HS-5 (cell line): ENCODE measurements around the gene UBE3A.
"Not testable (repeated sequence)": the region's sequence is repeated elsewhere in the genome, so short reads cannot be mapped to it uniquely, and the experiment has no call there.

ENCODE experiments used
- DNase-seq: peaks from one replicate; pipeline ENCODE4 v3.0.0-alpha.2; 2012; ENCODE audit warnings: low read depth

Gene UBE3A

DNA sequence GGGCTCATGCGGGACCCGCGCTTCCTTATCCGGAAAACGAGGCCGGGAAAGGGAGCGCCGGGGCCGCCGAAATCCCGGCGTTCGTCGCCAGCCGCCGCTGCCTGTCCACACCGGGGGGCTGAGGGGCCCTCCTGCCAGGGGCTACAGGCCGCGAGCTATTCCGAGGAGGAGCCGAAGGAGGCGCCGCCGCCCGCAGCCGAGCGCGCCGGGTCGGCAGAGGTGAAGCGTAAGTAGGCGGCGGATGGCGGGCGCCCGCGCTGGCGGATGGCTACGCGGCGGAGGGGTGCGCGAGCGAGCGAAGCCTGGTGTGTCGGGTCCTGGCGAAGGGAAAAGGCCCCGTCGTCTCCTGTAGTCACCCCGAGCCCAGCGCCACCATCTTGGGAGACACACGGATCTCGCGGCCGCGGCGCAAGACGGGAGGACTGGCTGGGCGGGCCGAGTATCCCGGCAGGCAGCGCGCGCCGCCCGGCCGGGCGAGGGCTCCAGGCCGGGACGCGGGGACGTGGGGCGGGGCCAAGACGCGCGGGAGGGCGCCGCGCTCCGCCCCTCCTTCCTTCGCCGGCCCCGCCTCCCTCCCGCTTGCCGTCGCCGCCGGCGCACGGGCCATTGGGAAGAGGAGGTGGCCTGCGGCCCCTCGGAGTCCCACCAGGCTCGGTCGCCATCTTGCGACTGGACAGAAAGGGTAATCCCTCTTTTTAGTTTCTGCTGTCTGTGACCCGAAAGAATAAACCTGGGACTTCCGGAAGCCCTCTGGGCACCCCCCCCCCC lies at the start of gene UBE3A:
TSS of gene UBE3A (minus strand) at position 424 of the 768 bp plus-strand sequence. CDS start 29,917 bp downstream, outside the sequence.
- DNase-seq, result peak; percentile 58

DNA sequence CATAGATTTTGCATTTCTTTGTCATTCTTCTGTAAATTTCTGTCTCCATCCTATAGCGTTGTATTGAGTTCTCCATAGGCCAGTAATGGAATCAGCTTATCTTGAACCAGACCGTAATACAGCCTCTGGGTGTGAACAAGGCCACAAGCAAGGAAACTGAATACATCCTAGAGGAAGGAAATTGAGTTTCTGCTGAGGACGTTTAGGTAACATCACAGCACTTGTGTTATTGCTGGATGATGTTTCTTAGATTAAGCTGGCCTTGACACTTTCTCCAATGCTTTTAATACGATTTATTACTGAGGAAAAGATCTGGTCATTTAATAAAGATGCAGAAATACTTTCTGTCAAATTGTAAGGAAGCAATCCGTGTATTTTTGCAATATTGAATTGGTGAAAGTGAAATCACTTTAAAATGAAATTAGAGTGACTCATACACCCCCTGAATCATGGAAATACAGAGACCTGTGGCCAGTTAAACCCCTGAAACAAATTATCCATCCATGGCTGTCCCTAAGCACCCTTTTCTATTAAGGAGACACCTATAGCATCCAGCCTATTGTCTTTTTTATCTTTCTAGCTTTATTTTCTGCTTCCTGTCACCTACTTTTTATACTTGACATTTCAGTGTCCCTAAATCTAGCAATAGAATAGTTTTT lies 48.5 kb upstream of the UBE3A start:
- DNase-seq, result no peak

DNA sequence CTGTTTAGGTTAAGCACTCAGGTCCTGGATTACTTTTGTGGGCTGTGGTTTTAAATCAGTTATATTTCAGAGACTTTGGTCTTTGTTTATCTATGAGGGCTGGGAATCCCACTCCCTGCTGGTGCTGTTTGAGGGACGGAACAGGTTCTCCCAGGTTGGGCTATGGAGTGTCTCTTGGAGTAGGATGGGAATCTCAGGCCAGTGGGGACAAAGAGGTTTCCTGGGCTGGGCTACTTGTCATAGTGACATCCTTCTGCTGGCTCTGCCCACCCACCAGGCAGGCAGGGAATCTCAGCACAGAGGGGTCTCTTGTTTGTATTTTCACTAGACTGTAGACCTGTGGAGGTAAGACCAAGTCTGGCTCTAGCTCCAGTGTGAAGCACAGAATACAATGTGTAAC lies 47.2 kb upstream of the UBE3A start:
- no peak for DNase-seq

DNA sequence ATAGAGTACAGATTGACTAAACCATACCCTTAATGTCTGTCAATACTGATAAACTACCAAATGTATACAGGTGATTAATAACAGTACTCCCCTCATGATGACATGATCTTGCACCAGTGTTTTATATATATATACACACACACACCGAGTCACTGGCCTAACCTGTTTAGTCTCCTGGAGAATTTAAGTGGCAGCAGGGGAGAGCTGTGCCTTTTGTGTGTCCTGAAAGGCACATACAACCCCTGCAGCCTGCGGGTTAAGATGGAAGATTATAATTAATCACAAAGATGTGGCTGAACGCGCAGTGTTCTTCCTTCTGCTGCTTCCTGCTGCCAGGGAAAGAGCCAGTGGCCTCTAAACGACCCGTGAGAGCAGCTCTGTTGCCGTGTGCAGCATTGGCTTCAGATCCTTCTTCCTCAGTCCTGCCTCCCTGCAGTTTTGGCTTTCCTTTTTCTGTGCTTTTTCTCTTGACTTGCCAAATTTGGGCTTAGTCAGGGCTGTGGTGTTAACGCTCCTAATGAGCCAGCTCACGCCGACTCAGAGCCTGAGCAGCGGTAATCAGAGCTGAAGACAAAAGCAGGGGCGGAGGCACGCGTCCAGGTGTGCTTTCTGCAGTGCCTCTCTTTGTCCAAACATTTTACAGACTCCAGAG lies 42.5 kb upstream of the UBE3A start:
- no peak for DNase-seq

DNA sequence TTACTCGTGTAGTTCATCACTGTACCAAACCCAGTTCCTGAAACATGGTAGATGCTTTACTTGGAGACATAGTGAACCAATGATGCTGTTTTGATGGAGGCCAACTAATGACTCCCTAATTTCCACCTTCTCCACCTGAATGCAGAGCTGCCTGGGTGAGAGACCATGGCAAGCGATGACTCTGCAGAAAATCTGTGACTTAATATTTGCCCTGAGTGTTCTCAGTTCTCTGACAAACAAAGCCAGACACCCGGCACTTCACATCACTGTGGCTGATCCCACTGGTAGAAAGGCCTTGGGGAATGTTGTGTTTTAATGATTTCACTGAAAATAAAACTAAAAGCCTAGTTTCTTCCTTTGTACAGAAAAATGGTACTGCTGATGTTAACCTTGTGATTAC lies 39.5 kb upstream of the UBE3A start:
- no peak for DNase-seq

DNA sequence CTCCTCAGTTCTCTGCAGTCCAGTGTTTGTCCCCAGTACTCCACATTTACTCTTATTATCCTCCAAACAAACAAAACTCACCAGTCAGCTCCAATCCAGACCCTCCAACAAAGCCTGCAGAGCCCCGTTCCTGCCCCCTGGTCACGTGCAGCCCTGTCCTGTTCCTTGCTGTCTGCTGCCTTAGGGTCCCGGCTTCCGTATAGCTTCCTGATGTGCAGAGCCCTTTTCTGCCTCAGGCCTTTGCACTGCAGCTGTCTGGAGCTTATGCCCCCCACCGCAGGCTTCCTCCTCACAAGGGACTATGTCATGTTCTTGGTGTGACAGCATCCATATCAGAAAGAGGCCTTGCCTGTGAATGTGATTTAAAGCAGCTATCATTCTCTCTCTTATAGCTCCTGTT lies 39.0 kb upstream of the UBE3A start:
- no peak for DNase-seq

DNA sequence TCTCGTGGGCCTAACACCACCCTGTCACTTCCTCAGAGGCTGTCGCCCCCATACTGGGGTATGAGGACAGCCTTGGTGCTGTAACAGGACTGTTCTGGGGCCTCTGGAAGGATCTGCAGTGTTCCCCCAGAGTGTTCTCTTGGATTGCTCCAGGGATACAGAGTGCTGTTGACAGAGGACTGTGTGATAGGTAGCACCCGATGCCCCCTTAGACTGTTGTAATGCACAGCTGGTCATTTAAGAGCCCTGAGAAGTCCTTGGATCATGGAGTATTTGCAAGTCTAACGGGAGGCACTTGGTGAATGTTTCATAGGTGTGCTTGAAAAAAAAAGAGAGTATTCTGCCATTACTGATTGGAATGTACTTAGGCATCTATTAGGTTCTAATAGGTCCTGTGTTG lies 35.4 kb upstream of the UBE3A start:
- no peak for DNase-seq

DNA sequence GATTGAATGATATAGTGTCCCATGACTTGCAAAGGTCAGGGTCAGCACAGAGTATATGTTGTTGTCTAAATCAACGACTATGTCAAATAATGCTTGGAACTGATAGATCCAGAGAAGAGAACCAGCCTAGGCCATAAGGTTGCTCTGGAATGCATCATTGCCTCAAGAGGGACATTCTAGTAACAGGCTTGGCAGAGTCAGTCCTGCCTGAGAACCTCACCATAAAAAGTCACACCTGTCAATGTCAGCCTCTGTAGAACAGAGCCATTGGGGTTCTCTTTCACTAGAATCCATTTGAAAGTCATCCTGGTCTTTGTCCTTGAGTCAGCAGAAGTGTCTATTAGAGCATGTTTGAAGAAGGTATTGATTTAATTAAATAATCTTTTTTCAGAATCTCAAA lies 31.4 kb upstream of the UBE3A start:
- no peak for DNase-seq

DNA sequence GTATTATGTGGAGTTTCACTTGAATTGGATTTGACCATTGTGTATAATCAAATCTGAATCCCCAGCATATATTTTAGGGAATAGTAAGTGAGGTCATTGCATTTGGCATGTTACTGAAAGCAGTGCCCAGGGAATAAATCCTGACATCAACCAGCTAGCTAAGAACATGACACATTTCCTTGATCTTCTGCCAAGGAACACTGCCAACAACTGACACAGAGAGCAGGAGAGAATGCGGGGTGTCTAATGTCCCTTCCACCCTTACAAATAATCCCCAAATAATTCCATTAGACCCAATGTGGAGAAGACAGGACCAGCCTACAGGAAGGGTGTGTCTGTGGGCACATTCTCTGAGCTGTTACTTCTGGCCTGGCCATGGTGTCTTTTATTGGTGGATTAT lies 30.6 kb upstream of the UBE3A start:
- DNase-seq, result no peak

DNA sequence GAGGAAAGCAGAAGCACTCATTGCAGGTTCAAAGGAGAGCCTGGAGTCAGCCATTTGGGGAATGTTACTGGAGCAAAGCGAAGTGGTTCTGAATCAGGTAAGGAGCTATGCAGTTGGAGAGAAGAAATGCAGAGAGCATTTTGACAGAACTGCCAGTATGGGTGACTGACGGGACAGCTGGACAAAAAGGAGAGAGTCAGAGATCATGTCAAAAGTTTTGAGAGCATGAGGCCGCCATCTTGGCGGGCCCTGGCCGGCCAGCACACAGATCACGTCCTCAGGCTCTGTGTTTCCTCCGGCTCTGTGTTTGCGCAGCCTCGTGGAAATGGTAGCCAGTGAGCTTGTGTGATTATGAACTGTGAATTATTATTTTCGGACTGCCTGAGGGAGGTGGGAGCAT lies 29.8 kb upstream of the UBE3A start:
- DNase-seq, result no peak

DNA sequence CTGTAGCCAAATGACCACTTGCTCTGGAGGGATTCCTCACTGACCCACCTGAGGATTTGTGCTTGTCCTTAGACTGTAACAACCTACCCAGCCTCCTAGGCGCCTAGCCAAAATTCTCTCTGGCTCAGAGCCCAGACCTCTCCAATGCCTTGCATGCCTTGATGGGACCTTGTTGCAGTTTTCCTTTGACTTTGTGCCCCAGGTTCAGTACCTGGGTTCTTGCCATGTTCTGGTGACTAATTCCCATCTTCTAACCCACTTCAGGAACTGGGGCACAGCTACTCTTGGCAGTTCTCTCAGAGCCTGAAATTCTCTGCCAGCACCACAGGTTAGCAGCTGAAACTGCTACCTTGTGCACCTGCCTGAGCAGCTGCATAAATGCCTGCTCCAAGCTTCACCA lies 27.0 kb upstream of the UBE3A start:
- DNase-seq, result no peak

DNA sequence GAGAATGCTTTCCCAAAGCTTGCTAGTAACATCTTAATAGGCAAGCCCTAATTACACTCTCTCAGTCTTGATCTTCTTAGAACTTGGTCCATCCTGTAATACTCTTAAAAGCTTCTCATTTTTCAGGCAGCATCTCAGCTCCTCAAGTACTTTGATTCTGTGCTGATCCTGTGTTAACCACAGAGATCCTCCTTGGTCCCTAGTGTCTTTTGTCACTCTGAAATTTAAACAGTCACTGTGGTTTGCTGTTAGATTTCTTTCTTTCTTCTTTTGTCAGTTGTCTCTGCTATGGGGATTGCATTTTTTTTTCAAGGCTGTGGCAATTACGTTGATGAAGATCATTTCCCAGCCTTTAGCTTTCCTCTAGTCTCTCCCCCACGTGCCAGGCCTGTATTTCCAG lies 26.0 kb upstream of the UBE3A start:
- DNase-seq, result no peak

DNA sequence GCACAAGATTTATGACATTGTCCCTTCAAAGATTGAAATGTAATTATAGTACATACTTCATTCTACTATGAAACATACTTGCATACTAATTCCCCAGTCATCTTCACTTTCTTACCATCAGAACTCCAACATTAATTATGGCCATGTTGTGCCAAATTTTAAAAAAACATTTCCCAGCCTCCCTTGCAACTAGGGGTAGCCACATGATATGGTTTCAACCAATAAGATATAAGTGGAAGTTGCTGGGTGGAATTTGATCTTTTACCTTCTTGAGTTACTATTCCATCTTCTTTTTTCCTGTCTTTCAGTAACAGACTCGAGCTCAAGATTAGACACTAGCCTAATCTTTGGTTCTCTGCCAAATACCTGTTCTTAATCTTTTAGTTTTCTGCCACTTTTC lies 25.6 kb upstream of the UBE3A start:
- DNase-seq, result no peak

DNA sequence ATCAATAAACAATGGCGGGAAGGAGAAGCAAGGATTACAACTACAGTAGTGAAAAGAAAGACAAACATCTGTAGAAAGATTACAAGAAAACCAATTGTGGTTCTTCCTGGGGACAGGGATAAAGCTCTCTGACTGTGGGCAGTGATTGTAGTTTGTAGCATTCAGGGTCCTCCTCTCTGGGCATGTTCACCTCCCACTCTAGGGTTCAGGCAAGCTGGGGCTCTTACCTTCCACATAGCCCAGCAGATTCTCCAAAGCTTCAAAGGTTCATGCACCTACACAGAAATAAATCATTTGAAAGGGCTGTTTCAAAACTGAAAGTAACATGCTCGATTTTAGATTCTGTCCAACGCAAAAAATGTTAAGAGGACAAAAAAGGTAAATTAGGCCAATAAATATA lies 17.4 kb upstream of the UBE3A start:
- DNase-seq, result no peak

DNA sequence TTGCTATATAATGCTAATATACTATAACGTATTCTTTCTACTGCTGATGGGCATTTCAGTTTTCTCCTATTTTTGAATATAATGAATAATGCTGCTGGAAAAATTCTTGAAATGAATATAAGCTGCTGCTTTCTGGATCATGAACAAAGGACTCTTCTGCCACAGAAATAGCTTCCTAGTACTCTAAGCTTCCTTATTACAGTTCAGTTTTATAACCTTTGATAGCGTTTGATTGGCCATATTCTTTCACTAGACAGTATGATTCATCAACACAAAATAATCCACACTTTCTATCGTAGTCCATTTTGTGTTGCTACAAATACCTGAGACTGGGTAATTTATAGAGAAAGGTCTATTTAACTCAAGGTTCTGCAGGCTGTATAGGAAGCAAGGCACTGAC lies 16.4 kb upstream of the UBE3A start:
- no peak for DNase-seq

DNA sequence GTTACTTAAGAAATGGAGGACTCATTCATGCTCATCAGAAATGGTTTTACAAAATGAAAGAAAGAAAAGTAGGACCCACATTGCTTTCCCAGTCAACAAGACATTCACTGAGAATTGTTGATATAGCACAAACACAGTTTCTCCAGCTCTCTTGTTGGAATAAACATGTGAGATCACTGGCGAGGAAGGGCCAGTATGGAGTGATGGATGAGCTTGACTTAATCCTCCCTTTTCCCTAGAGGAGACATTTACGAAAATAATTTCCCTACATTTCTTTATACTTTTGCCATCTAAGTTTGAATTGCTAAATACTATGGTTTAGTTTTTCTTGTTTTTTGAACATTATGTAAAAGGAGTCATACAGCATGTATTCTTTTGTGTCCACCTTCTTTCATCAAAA lies 15.9 kb upstream of the UBE3A start:
- no peak for DNase-seq

DNA sequence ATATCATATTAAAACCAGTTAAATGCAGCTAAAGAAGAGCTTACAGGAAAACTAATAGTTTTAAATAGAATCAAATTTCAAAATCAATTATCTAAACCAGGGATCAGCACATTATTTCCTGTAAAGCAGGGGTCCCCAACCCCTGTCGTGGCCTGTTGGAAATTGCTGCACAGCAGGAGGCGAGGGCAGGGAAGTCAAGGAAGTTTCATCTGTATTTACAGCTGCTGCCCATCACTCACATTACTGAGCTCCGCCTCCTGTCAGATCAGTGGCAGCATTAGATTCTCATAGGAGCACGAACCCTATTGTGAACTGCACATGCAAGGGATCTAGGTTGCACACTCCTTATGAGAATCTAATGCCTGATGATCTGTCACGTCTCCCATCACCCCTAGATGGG lies 14.4 kb upstream of the UBE3A start:
- DNase-seq, result not testable (repeated sequence)

DNA sequence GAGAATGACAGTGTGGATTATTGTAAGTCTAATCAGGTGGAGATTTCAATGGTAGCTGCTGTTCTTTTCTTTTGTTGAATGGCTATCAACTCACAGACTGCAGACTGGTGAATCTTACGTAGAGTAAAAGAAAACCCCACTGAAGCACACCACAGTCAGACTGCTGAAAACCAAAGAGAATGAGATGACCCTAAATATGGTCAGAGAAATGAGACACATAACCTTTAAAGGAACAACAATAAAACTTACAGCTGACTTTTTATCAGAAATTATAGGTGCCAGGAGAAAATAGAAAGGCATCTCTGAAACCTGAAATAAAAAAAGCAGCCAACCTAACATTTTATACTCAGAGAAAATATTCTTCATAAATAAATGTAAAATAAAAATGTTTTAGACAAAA lies 12.7 kb upstream of the UBE3A start:
- no peak for DNase-seq

DNA sequence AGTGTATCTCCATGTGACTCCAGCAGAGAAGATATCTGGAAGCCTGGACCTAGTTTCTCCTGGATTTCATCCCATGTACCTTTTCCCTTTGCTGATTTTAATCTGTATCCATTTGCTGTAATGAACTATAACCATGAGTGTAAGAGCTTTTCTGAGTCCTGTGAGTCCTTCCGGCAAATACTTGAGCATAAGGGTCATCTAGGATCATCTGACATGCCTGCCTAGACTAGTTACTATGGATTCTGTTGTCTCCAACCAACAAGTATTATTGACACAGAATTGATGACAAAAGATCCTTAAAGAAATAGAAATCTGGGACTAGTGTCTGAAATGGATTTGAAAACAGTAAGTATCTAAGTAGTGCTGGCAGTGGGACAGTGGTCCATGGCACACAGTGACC lies 11.3 kb upstream of the UBE3A start:
- no peak for DNase-seq

DNA sequence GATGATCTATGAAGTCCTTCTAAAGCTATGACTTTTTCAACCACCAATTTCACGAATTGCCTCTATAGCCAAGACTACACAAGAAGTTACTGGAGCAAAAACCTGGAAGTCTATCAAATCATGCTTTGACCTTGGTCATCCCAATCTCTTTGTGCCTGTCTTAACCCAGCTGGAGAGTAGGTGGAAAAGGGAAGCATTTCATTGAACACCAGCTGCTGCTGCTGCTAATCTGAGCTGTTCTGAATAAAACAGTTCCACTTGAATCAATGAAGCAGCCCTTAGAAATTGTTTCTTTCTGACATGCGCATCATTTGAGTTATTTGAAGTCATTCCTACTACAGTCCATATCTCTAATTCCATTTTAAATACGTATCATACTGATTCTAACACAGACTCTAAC lies 7.3 kb upstream of the UBE3A start:
- no peak for DNase-seq

DNA sequence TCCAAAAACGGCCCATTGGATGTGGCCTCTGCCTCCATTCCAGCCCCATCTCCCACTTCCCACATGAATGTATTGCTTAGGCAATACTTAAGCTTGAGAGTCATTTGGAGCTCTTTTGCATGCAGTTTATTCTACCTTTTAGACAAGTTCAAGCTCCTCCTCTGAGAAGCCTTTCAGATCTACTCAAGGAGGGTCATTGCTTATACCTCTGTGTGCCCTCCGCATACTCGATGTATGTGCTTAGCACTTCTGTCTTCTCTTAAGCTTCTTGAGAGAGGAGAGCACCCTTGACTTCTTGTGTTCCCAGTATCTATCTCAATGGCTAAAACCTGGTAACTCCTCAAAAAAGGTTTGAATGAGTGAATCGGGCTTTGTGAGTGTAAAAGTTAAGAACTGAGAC lies 6.6 kb upstream of the UBE3A start:
- no peak for DNase-seq

DNA sequence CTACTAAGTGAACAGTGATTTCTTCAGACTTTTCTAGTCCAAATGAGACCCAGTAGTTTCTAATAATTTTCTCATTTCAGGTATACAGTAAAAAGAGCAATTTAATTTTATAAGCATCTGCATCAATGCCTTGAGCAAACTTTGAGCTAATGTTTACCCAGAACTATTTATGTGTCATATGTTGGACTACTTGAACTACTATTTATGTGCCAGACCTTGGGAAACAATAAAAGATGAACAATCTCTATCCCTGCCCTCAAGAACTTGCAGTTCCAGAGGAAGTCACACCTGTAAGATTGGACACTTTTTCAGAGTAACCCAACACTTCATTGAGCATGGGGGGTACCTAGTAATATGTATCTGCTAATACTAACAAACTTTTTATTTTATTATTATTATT lies 2.3 kb upstream of the UBE3A start:
- DNase-seq, result no peak

DNA sequence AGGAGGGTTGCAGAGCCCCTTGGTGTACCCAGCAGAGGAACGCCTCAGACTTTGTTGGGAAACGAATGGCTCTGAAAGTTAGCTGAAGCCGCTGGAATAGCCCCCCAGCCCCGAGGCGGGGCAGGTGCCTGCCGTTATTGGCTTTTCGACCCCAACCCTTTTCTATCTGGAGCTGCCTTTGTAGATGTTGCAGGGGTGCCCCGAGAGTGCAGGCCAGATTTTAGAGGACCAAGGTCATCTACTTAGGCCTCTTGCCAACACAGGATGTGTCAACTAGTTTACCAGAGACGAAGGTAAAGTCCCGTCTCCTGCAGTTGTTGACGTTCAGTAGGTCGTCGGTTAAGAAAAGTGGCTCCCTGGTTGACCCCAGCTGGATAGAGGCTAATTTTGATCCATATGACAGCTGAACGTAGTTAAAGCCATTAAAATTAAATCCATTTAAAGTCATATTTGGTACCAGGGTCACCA lies 579 bp upstream of the UBE3A start:
- DNase-seq, result no peak
